Central memory CD4-positive, alpha-beta T cell (primary cell): ENCODE data around the gene IFNA17.
"Not testable (repeated sequence)": the region's sequence is repeated elsewhere in the genome, so short reads cannot be mapped to it uniquely, and the experiment has no call there.

Experiments
- DNase-seq: peaks from one replicate; pipeline ENCODE4 v3.0.0; 2022

IFNA17 gene

GRCh38 chr9:21210311-21210710 is 17.7 kb downstream of the IFNA17 start:
- no peak for DNase-seq

GRCh38 chr9:21207043-21207442 is 21.0 kb downstream of the IFNA17 start, which contains the start of gene IFNA10:
Gene IFNA10 (minus strand): TSS chr9:21207143. CDS start chr9:21207097, 46 bp downstream.
- not testable (repeated sequence) for DNase-seq

- DNase-seq, result no peak
Observed at GRCh38 chr9:21205204-21205603, 22.8 kb downstream of the IFNA17 start.

GRCh38 chr9:21202105-21202504 is 25.9 kb downstream of the IFNA17 start, which contains the start of gene IFNA7:
Gene IFNA7 (minus strand): TSS chr9:21202205. CDS start chr9:21202165, 40 bp downstream.
- not testable (repeated sequence) for DNase-seq

GRCh38 chr9:21194867-21195776 is 32.9 kb downstream of the IFNA17 start:
- DNase-seq, result peak; percentile 39

GRCh38 chr9:21187487-21187886 is 40.5 kb downstream of the IFNA17 start, which contains the start of gene IFNA4:
Gene IFNA4 (minus strand): TSS chr9:21187587. CDS start chr9:21187531, 56 bp downstream.
- not testable (repeated sequence) for DNase-seq

GRCh38 chr9:21182810-21183736 is 44.9 kb downstream of the IFNA17 start:
- DNase-seq, result peak; percentile 16
